WI38 (cell line): Measurements from ENCODE around the gene OPCML.

Experiments
- H3K4me3 ChIP-seq: 2 replicates; pipeline ENCODE4 v1.5.1; 2011; ENCODE audit warnings: low read depth, mild to moderate bottlenecking, control low read depth, low read length
- TF ChIP-seq, protein P1 (sequence below): IDR thresholded peaks from 2 replicates; pipeline ENCODE4 v1.5.1; 2012; ENCODE audit warnings: low read depth, mild to moderate bottlenecking, control low read depth, low read length

Gene OPCML

DNA sequence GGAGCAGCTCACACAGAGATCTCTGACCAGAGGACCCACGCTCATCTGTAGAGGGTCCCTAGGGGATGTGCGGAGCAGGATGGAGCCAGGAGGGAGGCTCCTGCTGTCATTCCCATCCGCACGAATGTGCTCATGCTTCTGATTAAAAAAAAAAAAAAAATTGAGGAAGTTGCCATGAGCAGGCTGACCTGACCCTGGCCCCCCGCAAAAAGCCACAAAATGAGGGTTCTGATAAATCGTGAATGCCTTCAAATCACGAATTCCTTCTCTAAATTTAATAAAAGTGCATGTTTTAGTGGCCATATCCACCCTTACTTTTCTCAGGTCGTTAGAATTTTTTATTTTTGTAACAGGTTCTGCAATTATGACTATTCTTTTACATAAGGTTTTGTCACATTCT is 378.2 kb downstream of the OPCML start:
- TF ChIP-seq, protein P1, sequence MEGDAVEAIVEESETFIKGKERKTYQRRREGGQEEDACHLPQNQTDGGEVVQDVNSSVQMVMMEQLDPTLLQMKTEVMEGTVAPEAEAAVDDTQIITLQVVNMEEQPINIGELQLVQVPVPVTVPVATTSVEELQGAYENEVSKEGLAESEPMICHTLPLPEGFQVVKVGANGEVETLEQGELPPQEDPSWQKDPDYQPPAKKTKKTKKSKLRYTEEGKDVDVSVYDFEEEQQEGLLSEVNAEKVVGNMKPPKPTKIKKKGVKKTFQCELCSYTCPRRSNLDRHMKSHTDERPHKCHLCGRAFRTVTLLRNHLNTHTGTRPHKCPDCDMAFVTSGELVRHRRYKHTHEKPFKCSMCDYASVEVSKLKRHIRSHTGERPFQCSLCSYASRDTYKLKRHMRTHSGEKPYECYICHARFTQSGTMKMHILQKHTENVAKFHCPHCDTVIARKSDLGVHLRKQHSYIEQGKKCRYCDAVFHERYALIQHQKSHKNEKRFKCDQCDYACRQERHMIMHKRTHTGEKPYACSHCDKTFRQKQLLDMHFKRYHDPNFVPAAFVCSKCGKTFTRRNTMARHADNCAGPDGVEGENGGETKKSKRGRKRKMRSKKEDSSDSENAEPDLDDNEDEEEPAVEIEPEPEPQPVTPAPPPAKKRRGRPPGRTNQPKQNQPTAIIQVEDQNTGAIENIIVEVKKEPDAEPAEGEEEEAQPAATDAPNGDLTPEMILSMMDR = no peak
- no peak overlapping the region for H3K4me3 ChIP-seq

DNA sequence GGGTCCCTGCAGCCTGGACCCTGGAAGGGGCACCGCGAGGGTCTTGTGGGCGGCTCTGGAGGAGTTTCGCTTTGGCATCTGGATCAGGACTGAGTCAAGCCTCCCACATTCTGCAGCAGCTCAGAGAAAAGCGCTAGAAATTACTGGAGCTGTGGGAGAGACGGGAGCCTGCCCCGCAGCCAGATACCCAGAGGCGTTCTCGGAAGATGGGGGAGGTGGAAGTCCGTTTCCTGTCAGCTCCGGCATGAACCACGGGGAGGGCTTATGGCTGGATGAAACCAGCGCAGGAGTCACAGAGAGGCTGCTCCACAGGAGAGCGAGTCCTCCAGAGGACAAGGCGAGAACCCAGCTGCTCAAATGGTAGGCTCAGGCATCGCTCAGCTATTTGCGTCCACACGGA is 379.3 kb downstream of the OPCML start:
- TF ChIP-seq, protein P1 = no peak

DNA sequence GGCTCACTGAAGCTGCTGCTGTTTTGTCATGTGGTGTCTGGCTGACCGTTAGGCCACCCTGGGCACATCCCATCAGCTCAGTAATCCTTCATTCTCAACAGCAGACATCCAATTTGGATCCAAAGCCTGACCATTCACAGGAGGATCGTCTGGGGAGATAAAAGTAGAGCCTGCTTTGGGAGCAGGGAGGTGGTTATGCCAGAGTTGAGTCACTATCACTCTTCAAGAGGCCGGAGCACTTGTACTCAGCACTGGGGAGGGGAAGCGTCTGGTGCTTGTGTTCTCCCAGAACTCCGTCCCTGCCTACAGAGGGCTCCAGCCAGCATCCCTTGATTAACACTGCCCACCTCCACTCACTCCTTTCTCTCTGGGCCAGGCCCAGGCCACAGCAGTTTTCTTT is 382.6 kb downstream of the OPCML start:
- TF ChIP-seq, protein P1 = no peak
- no peak overlapping the region for H3K4me3 ChIP-seq

More for the DNA sequence above, 379.3 kb downstream of the OPCML start:
- H3K4me3 ChIP-seq = no peak overlapping the region

DNA sequence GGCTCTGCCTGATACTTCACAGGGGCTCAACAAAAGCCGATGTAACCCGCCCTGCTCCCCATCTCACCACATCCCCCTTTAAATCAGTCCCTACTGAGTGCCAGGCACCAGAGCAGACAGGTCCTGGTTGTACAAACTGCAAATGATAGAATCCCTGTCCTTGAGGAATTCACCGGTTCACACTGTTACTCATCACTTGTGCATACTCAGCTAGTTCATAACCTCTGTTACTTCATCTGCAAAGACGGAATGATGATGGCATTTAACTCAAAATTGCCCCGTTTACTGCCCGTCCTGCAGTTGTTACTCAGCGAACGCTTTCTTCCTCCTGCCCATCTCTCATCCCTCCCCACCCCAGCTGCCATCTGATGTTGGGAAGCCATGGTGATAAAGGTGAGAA is 384.7 kb downstream of the OPCML start:
- TF ChIP-seq, protein P1 = no peak
- H3K4me3 ChIP-seq = no peak overlapping the region

DNA sequence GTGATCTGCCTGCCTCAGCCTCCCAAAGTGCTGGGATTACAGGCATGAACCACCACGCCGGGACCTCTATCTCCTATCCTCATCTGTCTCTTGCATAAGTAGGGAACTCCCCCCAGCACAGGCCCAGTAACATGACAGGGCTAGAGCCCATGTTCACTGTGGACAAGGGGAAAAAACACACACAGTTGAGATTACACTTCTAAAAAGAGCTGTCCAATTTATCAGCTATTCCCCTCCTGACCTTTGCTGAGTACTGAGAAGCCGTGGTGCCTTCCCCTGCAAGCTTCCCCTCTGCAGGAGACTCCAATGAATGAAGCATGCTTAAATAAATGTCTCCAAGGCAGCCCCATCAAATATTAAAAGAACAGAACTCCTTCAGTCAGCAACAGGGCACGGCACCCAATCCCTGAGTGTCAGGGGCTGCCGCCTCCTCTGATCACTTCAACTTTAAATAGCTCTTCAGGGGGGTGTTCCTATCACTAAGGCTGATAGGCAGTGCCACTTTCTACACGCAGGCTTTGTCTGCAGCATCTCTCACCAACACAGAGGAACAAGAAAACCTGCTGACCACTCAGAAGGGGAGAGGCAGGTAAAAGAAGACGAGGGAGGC is 385.5 kb downstream of the OPCML start:
- H3K4me3 ChIP-seq = no peak overlapping the region
- TF ChIP-seq, protein P1 = no peak

DNA sequence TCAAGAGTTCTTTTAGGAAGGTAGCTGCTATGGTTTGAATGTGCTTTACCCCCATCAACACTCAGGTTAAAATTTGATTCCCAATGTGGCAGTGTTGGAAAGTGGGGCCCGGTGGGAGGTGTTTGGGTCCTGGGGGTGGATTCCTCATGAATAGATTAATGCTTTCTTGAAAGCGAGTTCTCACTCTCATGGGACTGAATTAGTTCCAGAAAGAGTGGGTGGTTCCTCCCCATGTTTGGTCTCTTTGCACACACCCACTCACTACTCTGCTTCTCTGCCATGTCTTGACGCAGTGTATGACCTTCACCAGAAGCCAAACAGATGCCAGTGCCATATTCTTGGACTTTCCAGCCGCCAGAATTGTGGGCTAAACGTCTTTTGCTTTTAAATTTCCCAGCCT is 394.4 kb downstream of the OPCML start:
- TF ChIP-seq, protein P1 = no peak
- H3K4me3 ChIP-seq = no peak overlapping the region

DNA sequence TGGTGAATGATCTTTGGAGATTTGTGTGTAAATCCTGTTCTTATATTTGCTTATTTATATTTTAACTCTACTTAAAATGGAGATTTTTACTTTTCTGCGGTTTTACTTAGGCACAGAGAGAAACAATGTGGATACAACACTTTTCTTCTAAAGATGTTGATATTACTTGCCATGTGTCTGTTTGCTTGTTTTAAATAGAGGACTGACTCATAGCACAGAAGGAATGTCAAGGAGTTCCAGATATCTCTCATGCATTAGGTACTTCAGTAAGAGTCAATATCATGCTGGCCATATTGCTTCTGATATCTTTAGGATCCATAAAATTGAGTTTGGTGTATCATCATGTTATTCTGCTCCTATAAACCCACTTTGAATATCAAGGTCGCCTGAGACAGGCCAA is 395.0 kb downstream of the OPCML start:
- no peak overlapping the region for H3K4me3 ChIP-seq
- TF ChIP-seq, protein P1 = no peak
